Inferior parietal cortex (tissue), 1 donor: ENCODE data around the gene EXOSC7.
"Not testable (repeated sequence)": the region's sequence is repeated elsewhere in the genome, so short reads cannot be mapped to it uniquely, and the experiment has no call there.

Source experiments
- DNase-seq: peaks from one replicate; pipeline ENCODE4 v3.0.0-alpha.2; 2016; ENCODE audit errors: extremely low spot score

The EXOSC7 gene

DNA sequence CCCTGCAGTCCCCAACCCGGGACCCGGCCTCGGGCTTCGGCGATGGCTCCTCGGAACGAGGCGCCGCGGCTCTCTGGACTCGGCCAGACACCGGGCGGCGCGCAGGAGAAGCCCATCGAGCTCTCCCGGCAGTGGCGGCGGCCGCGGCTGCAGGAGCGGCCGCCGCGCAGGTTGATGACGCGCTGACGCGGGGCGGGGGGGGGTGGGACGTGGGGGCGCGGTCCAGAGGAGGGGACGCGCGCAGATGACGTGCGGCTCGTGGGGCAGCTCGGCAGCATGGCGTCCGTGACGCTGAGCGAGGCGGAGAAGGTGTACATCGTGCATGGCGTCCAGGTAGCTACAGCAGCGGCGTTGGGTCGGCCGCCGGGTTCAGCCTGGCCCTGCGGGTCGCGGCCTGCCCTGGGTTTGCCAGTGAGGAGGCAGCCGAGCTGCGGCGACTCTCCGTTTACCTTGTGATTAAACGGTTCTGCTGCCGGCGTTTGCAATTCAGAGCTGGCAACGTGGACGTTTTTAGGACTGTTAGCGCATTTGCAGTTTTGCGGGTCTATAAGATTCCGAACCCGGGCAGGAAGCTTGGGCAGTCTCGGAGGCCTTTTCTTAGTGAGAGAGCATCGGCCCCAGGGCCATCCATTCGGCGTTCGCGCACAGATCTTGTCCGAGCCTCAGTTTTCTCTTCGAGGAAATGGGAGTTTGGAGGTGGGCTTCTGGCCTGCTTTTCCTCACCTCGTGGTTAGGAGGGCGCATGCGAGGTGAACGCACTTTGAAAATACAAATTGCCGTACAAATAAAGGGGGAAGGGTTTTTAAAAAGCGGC, at the start of gene EXOSC7, which contains the start of gene ZDHHC3:
Gene EXOSC7, plus strand, starts transcription at position 243 of the 814 bp plus-strand sequence. Its CDS starts 34 bp downstream, at position 277.
Gene ZDHHC3, minus strand, starts transcription at position 173 of the 814 bp plus-strand sequence. CDS start 16,738 bp downstream, outside the sequence.
- DNase-seq: peak; percentile 83

DNA sequence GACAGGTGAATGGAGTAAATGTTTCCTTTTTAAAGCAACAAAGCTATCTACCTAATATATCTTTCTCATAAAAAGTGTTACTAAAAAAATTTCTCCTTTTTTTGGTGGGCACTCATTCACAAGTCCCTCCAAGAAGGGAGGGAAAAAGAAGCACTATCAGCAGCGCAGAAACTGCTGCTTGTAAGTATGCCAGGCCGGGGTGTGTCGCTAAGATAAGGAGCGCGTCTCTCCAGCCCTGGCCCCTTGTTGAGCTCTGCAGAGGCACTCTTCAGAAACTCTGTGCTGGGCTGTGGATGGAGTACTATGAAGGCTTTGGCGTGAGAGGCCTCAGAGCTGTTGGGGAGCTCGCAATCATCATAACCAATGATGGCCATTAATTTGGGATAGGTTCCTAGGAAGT, 49.1 kb upstream of the EXOSC7 start:
- no peak for DNase-seq

DNA sequence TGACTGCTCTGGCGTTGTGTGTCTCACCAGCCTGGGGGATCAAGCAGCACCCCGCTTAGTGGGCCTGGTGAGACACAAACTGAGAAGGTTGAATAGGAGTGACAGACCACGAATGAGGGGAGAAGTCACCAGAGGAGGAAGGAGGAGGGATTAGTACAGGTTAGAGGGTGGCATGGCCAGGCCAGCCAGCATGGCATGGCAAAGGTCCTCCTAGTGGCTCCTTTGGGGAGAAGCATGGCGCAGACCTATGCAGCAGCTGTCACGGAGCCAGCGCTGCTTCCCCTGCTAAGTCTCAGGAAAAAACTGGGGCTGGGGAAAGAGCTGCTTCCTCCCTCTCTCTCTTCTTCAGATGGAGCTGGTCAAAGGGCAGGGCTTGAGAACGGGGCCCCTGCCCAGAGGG, 48.7 kb upstream of the EXOSC7 start:
- DNase-seq: no peak

DNA sequence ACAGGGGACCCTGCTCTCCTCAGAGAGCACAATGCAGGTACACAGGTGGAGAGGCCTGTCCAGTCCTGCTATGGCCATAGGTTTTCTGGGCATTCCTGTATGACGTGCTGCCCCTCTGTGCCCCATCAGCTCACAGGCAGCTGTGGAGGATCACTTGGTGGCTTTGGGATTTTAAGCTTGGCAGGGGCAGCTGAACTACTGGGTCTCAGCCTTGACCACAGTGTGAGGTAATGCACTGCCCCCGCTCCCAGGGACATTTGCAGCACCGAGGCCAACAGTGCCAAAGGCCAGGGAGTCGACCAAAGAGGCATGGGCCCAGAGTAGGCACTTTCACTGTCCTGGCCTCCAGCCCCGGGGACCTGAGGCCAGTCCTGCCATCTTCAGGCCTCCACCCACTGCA, 46.3 kb upstream of the EXOSC7 start:
- DNase-seq: no peak

DNA sequence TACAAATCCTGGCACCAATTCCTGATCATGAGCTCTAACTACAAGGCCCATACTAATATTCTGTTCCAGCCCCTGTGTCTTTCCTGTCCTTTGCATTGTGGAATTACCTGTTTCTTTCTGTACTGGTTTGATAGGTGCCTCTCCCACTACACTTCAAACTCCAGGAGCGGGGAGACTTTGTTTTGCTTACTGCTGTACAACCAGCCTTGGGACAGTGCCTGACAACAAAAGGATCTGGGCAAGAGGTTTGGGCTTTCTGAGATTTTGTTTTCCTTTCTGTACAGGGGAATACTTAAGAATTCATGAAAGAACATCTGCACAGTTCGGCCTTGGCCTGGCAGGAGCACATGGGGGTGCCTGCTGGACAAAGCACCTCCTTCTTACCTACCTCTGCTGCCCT, 45.1 kb upstream of the EXOSC7 start:
- DNase-seq: no peak

DNA sequence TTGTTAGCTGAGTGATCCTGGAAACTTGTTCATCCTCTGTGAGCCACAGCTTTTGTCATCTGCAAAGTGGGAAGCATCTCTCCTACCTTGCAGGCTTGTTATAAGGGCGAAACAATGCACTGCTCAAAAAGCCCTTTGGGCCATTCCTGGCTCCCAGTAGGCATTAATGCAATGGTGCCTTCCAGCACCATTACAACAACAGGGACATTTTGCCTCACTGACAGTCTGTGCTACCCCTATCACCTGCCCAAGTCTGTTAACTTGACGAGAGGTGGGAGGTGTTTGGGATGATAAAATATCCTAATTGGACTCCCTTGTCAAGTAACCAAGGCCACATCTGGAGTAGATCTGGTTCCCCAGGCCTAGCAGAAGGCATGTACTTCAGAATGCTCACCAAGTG, 44.3 kb upstream of the EXOSC7 start:
- DNase-seq: no peak

DNA sequence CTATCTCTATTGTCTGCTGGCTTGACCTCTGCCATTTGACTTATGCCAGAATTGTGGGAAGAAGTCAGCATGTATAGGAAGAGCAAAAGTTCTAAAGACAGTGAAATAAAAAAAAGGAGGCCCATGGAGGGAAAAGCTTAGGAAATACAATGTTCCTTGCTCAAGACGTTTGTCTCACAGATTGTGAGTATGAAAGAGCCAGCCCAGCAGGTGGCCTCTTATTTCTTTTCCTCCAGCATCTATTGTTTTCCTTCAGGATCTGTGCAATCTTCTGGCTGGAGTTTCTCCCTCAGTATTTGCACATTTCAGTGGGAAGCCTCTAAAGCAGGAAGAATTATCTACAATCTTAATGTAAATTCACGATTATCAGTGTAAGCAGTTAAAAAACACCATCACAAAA, 43.8 kb upstream of the EXOSC7 start:
- no peak for DNase-seq

DNA sequence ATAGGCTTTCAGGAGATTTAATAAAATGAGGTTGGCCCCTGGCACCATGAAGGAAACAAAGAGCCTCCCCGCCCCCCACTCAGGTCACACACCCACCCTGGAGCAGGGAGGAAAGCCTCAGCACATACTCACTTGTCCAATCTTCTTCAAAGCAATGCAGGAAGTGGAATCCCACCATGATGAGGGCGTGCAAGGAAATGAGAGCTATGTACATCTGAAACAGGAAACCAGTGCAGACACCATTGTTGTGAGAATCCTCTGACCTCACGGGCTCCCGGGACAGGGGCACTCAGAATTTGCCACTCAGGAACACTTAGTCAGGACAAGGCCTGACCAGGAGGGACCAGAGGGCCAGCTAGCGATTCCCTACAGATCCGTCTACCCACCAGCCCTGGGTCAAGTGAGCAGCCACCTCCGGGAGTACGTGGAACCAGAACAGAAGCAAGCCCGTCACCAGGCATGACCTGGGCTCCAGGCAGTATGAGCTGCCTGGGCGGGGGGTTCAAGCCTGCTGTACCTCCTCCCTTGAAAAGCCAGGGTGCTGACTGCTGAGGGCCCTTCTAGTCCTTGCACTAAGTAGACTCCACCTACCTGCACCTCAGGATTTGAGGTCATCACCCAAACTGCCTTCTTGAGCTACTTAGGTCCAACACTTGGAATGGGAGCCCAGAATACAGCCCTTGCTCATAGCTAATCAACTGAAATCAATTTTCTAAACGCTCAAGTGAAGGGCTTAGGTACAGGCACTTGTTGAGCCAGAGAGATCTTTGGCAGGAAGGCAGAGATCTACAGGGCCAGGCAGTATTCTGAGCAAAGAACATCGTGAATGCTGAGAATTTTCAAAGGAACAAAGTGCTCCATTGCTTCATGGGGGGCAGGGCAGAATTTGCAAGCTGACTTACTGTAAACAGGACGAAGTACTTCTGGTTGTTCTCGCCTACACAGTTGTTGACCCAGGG, 42.8 kb upstream of the EXOSC7 start:
- no peak for DNase-seq

DNA sequence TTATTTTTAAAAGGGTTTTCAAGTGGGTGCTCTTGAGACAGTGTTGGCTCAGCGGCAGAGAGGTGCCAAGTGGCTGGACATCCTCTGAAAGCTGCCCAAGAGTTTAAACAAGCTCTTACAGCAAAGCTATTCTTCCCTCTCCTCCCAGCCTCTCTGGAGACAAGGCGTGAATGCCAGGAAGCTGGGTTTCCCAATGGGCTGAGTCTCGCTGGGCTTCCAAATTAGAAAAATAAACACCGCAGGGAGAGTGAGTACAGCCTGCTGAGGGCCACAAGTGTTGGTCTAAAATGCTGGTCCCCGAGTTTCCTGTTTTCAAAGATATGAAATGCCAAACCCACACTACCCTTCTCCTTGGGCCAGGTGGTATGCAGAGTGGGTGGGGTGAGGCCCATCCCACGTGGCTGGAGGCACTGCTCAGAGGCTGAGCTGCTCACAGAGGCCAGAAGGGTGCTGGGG, 36.4 kb upstream of the EXOSC7 start:
- DNase-seq: no peak

DNA sequence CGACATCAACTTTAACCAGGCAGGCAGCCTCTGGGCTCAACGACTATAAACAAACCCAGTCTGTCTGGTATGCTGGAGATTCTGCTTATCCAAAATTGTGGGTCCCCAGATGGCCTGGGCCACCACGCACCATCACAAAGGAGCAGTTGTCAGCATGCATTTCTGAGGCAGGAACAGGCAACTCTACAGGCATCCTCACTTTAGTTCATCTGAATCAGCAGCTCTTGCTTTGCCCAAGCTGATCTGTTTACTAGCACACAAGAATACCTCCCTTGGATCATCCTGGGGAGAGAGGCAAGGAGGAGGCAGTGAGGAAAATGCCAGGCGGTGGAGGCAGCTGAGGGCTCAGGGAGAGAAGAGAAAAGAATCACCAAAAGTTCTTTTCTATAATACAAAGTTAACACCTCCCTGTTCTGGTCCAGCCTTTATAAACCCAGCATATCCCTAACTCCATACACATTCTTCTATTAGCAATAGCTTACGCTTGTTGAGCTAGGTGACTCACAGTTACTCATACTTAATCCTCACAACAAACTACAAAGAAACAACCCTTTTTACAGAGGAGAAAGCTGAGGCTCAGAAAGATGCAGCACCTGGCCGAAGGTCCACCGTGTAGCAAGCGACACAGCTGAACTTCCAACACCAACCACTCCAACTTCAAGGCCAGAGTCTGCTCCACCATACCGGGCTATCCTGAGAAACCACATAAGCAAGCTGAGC, 33.7 kb upstream of the EXOSC7 start:
- no peak for DNase-seq

DNA sequence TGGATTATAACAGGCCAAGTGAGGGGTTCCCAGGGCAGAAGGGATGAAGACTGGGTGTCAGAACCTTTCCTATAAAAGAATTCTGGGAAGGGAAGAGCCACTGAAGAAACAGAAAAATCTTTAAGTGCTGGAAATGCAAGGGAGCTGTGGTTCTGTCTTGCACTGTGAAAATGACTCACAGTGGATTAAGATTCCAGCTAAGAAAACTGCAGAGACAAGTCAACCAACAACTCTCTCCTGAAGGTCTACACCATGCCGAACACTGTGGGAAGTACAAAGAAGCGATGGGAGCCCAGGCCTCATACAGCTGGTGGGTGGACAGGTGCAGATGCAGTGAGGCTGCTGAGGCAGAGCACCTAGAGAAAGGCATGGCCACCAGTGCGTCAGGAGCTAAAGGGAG, 27.8 kb upstream of the EXOSC7 start:
- DNase-seq: no peak

DNA sequence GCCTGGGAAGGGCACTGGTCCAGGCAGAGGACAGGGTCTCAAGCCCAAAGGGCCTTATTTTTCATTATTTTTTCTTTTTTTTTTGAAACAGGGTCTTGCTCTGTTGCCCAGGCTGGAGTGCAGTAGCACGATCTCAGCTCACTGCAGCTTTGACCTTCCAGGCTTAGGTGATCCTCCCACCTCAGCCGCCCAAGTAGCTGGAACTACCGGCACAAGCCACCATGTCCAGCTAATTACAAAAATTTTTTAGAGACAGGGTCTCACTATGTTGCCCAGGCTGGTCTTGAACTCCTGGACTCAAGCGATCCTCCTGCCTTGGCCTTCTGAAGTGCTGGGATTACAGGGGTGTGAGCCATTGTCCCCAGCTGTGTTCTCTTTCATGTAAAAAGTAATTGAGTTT, 26.3 kb upstream of the EXOSC7 start:
- not testable (repeated sequence) for DNase-seq

DNA sequence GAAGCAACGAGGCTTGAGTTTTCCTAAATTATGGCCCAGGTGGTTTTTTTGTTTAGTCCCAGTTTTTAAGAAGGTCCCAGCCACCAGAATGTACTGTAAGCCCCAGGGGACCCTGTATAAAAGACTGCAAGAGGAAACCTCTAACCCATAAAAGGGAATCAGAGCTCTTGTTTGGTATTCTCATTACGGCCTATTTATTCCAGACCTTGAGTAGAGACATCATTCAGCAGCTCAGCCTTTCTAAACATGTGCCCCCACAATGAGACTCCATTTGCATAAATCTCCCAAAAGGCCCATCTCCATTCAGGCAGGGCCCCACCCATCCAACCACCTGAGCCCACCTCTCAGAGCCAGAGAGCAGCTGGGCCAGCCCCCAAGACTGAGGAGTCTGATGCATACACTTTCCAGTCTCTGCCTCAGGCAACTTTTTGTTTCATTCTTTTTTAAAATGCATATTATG, 25.7 kb upstream of the EXOSC7 start:
- no peak for DNase-seq

DNA sequence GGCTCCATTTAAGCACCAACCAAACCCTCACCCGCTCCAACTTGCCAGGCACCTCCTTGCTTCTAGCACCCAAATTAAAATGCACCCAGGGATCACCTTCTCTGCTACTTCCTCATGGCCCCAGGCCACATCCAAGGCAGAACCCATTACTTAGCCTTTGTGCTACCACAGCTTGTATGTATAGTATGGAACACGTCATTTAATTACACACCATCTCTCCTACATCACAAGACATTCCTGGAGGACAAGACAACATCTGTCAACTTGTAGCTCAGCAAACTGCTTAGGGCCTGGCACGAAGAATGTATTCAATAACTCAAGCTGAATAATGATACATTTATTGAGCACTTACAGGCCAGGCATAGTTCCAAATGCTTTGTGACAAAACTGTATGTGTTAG, 23.4 kb upstream of the EXOSC7 start:
- DNase-seq: no peak

DNA sequence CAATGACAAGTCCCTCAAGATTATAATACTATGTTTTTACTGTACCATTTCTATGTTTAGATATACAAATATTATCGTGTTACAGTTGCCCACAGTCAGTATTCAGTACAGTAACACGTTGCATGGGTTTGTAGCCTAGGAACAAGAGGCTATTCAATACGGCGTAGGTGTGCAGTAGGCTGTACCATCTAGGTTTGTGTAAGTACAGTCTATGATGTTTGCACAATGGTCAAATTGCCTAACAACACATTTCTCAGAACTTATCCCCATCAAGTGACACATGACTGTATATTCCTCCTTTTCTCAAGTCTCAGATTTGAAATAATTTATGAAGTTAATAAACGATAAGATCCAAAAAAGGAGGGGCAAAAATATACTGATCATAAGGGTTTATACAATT, 21.7 kb upstream of the EXOSC7 start:
- no peak for DNase-seq

DNA sequence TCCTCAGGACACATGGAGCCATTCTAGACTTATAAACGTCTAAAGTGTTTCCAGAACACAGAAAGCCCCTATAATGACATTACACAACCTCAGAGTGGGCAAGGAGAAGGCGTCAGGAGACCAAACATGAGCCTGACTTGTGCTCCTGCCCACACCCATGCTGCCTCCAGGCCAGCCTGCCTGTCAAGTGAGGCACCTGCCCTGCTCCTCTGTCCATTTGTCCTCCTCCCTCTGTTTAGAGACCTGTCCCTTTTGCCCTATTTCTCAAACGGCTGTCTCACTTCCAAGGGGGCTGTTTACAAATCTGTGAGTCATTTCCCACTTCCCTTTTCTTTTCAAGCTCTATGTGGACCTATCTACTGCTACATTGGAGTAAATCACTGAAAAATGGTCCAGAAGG, 21.1 kb upstream of the EXOSC7 start:
- DNase-seq: no peak

DNA sequence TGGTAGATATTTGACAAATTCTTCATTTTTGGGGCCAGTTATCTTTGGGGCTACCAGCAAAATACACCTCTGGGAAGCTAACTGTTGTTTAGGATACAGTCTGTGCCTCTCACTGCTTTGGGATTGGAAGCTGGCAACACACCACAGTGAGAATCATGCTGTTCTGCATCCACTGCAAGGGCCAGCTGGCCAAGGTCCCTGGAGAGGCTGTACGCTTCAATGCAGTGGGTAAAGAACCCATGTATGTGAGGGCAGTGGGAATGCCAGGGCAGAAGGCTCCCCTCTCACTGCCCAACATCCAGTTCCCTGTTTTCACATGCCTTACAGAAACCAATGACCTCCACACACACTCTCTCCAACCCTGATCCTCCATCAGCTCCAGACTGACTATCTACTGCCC, 20.1 kb upstream of the EXOSC7 start:
- DNase-seq: no peak

DNA sequence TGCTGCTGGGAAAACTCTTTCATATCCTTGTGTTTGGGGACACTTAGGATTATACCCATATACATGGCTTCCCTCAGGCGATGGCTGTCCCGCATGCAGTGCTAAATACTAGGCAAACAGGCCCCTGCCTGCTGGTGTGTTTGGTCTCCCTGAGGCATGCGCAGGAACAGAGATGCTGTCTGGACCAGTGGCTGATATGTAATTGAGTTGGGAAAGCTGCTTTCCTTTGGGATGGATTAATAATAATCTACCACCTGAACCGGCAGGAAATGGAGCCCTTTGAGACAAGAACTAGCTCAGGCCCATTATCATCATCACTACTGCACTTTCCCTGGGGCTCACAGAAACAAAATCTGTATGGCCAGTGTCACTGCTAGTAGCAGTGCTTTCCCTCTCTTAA, 18.1 kb upstream of the EXOSC7 start:
- DNase-seq: no peak

DNA sequence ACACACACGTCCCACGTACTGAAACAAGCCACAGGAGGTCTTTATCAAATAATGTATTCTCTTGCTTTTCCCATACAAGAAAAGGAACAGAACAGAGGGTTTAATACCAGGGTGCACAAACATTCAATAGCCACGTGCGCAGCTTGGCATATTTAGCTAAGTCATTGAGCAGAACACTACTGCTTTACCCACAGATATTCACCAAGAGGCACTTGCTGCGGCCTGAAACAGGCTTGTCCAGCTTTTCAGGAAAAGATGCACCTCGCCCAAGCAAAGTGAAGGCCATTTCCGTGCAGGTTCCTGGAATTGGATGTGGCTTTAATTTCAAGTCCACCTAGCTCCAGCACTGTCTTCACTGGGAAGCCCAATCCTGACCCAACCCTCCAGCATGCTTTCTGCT, 17.7 kb upstream of the EXOSC7 start:
- no peak for DNase-seq

DNA sequence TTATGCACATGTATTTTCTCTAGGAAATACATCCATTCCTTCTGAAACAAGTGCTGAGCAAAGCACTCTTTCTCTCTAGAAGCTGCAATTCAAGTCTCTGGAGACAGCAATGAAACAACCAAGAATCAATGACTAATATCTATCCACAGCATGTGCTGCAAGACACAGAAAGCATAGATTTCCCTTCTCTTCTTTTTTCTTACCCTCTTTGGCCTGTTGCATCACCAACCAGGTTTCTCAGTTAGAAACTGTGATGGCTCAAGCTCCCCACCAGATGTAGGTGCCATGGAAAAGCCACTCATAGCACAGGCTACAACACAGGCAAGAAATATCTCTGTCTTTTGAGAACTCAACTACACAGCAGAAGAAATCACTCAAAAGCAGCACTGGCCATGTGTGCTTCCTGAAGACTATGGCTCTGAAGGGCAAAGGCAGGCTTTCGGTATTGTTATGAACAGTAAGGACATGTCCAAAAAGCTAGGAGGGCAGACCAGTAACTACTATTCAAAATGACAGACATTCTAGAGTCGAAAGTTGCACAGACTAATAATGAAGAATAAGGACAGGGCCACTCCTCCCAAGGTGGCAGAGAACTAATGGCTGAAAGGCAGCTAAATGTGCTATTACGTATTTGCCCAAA, 15.5 kb upstream of the EXOSC7 start:
- DNase-seq: no peak

DNA sequence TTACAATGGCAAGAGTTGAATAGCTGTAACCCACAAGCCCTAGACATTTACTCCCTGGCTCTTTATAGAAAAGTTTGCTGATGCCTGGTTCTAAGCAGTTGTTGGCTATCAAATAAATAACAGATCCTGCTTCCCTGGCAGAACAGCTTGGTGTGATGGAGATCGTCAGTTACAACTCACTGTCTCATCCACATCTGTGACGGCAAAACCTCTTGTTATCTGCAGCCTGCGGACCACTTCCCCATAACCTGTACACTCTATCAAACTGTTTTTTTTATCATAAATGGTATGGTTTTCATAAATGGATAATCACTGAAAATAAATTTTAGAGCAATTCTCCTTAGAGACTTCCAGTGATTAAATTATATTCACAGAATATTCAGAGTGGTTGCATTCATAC, 14.2 kb upstream of the EXOSC7 start:
- no peak for DNase-seq
